Femur (tissue), 1 donor: ENCODE data around the gene UNC13A.
"Not testable (repeated sequence)": the region's sequence is repeated elsewhere in the genome, so short reads cannot be mapped to it uniquely, and the experiment has no call there.

Experiments used
- DNase-seq: peaks from one replicate; pipeline ENCODE4 v3.0.0-alpha.2; 2017

Gene UNC13A

GRCh38 chr19:17560205-17560595 is 128.0 kb downstream of the UNC13A start:
- DNase-seq: no peak

- DNase-seq: no peak
Observed at GRCh38 chr19:17557466-17557865, 130.7 kb downstream of the UNC13A start.

- DNase-seq: no peak
Observed at GRCh38 chr19:17556995-17557394, 131.2 kb downstream of the UNC13A start.

GRCh38 chr19:17555929-17556813 is 132.0 kb downstream of the UNC13A start:
- DNase-seq: peak; percentile 73

- peak; percentile 98 for DNase-seq
Observed at GRCh38 chr19:17555480-17555928, 132.7 kb downstream of the UNC13A start, which contains the start of gene COLGALT1. COLGALT1 (plus strand) TSS chr19:17555649; CDS start chr19:17555714, 65 bp downstream.

GRCh38 chr19:17554968-17555479 is 133.1 kb downstream of the UNC13A start:
- DNase-seq: no peak

- DNase-seq: peak; percentile 88
Observed at GRCh38 chr19:17553256-17553655, 134.9 kb downstream of the UNC13A start.

- DNase-seq: not testable (repeated sequence)
Observed at GRCh38 chr19:17552735-17553134, 135.4 kb downstream of the UNC13A start.
